Stimulated activated CD4-positive, alpha-beta T cell treated with anti-CD3 and anti-CD28 coated beads, Interleukin-12 subunit alpha, Interleukin-12 subunit beta, amount 100 ng/mL, for 24 hours (primary cell): ENCODE measurements around the gene GPR78.

ENCODE experiments used
- DNase-seq, 2 experiments: peaks; one replicate each; pipeline ENCODE4 v3.0.0-alpha.2; 2020; ENCODE audit warnings: low read depth in 2 of 2

Gene GPR78

GRCh38 chr4:8547108-8547911 is 32.9 kb upstream of the GPR78 start:
- DNase-seq: no peak

DNA sequence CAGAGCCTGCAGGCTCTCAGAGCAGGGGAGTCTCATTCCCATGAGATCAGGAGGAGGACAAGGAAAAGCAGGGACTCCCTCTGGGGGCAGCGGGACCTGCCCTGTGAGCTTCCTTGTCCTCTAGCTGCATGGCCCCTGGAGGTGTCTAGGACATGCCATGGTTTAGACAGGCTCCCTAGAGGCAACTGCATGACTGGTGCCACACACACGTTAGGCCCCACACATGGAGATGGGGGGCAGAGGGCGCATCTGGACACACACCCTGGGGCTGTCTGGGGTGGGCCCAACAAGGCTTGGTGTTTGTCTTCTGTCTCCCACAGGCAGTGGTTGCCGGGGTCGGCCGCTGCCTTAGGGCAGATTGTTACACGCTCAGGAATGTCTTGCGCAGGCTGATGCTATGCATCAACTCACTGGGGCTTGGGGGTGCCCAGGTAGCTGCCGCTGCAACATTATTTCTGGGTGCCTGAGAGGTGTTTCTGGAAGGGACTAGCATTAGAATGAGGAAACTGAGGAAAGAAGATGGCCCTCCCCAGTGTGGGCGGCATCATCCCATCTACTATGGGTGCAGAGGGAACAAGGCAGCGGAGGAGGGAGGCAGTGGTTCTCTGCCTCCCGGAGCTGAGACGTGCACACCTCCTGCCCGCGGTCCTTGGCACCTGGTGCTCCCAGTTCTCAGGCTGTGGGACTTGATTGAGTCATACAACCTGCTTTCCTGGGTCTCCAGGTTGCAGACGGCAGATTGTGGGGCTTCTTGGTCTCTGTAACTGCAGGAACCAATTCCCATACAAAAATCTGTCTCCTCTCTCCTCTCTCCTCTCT is 32.1 kb upstream of the GPR78 start:
- DNase-seq: no peak

DNA sequence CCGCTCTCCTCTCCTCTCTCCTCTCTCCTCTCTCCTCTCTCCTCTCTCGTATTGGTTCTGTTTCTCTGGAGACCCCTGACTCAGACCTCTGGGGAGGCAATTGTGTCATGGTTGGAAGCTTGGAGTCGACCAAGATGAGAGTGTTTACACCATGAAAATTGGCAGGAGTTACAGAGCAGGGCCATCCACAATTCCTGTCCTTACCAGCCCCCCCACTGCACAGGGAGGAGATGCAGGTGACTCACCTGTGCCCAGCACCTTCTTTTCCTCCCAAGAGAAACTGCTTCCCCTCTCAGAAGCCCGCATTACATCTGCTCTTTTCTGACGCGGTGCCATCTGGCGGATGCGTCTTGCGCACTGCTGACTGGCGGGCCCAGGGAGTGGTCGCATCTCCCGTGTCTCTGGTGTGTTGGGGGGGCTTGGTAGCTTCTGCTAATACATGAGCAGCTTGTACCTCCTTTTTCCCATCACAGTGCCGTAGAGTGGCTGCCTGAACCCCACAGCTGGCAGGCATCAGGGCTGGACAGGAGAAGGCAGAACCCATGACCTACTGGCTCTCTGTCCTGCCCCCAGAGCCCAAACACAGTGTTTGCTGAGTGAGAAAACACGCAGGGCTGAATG is 31.4 kb upstream of the GPR78 start:
- no peak for DNase-seq

DNA sequence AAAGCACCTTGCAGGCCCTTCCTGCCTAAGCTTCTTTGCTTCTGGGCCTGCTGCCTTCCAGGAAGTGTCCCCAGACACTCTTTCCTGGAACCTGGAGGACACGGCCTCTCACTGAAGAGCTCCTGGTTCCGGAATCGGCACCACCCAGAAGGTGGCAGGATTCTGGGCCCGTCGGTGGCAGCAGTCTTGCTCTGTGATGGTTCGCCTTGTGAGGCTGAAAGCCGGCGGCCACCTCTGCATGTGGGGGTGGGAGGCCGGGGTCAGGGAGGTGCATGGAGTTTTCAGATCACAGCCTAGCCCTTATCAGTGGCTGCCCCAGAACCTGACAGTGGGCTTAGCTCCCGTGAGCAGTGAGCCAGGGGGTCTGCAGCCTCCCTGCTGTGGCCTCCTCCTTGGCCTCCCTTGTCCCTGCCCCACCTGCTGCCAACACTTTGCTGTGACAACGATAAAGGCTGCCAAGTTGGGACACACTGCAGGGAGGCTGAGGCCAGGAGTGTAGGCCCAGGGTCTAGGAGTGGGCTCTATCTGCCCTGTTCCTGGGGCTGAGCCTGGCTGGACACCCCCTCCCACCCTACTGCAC is 30.8 kb upstream of the GPR78 start:
- DNase-seq: no peak

DNA sequence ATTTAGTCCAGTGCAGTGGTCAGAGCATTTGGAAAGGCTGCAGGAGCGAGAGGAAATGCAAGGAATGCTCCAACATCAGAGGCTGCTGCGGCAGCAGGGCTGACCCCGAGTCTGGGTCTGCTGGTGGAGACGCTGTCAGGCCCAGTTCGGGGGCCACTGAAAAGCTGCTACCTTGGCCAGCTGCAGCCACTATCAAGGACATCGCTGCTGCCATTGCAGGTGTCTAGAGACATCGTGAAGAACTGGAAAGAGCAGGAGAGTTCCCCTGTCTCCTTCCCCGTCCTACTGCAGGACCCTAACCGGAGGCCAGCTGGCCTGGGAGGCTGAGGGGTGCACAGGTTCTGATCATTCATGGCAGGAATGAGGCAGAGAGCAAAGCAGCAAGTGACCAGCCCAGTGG is 29.5 kb upstream of the GPR78 start:
- no peak for DNase-seq

GRCh38 chr4:8552024-8552423 is 28.2 kb upstream of the GPR78 start:
- DNase-seq: no peak

GRCh38 chr4:8552581-8553205 is 27.5 kb upstream of the GPR78 start:
- DNase-seq: no peak

DNA sequence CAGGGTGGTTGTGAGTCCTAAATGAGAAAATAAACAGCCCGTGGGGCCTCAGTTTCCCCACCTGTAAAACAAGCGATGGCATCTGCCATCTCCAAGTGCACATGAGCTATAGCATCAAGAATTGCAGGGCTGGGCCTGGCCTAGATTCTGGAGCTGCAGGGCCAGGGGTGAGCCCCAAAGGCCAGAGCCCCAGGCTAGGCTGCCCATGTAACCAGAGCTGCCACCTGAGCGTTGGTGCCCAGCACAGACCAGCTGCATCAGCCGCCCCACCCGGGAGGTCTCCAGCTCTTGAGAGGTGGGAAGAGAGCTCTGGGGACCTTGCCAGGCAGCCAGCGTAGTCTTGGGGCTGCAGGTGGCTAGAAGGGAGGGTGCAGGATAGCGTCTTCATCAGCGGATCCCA is 27.0 kb upstream of the GPR78 start:
- no peak for DNase-seq

DNA sequence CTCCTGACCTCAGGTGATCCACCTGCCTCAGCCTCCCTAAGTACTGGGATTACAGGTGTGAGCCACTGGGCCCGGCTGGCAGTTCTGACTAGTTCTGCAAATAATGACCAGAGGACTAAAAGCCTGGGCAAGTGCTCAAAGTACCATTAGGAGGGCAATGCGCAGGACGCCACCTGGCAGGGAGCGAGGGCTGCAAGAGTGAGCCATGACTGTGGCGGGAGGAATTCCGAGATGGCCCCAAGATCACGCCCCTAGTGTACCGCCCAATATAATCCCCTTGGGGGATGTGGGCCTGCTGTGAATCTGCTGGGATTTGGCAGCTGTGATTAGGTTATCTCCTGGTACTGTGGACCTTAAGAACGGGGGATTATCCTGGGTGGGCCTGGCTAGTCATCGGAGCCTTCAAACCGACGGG is 26.2 kb upstream of the GPR78 start:
- no peak for DNase-seq

DNA sequence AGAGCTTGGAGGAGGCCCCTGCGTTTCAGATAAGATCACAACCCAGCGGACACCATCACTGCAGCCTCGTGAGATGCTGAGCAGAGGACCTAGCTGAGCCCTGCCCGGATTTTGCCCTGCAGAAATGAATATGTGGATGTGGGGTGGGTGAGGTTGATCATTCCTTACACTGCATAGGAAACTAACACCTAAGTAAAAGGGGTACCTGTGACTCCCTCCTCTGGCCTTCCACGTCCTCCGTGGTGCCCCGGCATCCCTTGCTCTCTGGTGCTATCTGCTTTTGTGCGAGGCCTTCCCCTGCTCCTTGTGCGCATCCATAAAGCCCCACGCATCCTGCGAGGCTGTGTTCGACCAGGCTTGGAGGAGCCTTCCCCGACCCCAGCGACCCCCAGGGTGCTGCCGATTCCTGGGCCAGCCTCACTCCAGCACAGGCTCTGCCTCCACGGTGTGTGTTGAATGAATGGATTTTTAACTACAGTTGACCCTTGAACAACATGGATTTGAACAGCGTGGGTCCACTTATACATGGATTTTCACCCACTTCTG is 25.6 kb upstream of the GPR78 start:
- no peak for DNase-seq

GRCh38 chr4:8555716-8556115 is 24.5 kb upstream of the GPR78 start:
- DNase-seq: no peak

GRCh38 chr4:8556341-8557150 is 23.6 kb upstream of the GPR78 start:
- DNase-seq: no peak

DNA sequence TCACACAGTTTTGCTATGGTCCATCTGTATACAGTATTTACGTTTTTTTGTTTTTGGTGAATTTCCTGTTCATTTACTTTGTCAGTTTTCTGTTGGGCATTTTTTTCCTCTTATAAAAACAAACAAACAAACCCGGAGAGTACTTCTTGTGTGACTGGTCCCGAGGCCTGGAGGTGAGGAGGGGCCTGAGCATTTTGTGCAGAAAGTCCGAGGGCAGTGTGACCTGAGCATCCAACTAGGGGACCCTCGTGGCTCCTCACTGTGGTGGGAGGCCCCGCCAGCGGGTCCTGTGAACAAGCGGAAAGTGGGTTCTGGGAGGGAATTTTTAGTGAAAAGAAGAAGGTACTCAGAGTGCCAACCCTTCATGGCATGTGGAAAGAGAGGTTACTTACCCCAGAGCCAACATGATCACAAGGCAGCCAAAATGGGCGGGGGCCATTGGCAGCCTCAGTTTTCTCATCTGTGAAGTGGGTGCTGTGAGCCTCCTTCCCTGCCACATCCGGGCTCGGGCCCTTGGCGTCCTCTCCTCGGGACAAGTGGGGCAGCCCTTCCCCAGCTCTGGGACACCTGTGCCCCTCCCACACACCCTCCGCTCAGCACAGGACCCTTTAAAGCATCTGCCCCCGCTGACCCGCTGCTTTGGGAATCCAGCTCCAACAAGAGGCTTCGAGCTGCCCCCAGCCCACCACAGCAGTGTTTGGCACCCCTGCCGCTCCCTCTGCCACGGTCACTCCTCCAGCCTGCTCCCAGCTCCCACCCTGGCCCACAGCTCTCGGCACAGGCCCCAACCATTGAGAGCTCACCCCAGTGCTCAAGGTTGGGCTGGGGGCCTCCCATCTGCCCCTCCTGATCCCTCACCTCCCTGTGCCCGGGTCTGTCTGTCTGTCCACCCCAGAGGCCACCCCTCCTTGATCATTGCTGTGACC is 22.8 kb upstream of the GPR78 start:
- DNase-seq: no peak

GRCh38 chr4:8558080-8558960 is 21.9 kb upstream of the GPR78 start:
- DNase-seq: no peak

GRCh38 chr4:8559011-8559410 is 21.2 kb upstream of the GPR78 start:
- DNase-seq: no peak

- DNase-seq: no peak
These were observed 20.5 kb upstream of the GPR78 start for GRCh38 chr4:8559524-8560264.

- DNase-seq: no peak
These were observed 19.7 kb upstream of the GPR78 start for GRCh38 chr4:8560265-8561047.
